ENCODE results near the gene OXNAD1. TPM values are rescaled to one million over a fixed set of nuclear protein-coding genes. Genes with fewer than 3 reads are reported as not detected.

OXNAD1 gene
- polyA plus RNA-seq, 1 of the 3 experiments (the other 2 are of a cell fraction), result 6.9 TPM

- no peak overlapping the region for H3K9ac ChIP-seq
- no peak for DNase-seq
- H3K4me1 ChIP-seq (ENCODE audit: control insufficient read depth in 1 of 2, insufficient read depth in 2 of 2, low read depth in 1 of 2, low read length in 1 of 2), result peaks cover 3 to 6% of the 10 kb centered on the region in 2 experiments; a peak in 2 of 4 replicates
- H4K20me1 ChIP-seq (ENCODE audit: insufficient read depth), result no peaks in the 10 kb centered on the region
- H3K9me2 ChIP-seq, result no peaks in the 10 kb centered on the region
- ChIA-PET CTCF (interaction anchor here (0.8 kb wide), 1 partner anchor 188 kb away, joined by 3 read pairs; no protein-coding TSS in a partner anchor), POLR2A (no interaction called here)
- WGBS (ENCODE audit: low lambda C conversion rate), result 81% methylated on average over 3 of the region's 3 CpGs
- H3K27ac ChIP-seq (ENCODE audit: low read depth in 2 of 2, low read length in 1 of 2), result no peak overlapping the region
- no peaks in the 10 kb centered on the region for H3K36me3 ChIP-seq (replicated peaks in 1 of 2; ENCODE audit: control insufficient read depth in 1 of 2, insufficient read depth in 2 of 2, low read length in 1 of 2)
- H3K27me3 ChIP-seq (ENCODE audit: insufficient read depth), result no peaks in the 10 kb centered on the region
- no peak for TF ChIP-seq YY1 (IDR thresholded peaks at IDR 0.05; ENCODE audit: low read depth)
- no peak for TF ChIP-seq TCF12 (IDR thresholded peaks at IDR 0.05)
- TF ChIP-seq ZBTB33 (IDR thresholded peaks at IDR 0.05; ENCODE audit: borderline replicate concordance, low read depth), result no peak
- no peak for TF ChIP-seq MEF2A (IDR thresholded peaks at IDR 0.05; ENCODE audit: borderline replicate concordance, low read depth)
- no peak for TF ChIP-seq MXI1 (IDR thresholded peaks at IDR 0.05; ENCODE audit: low read depth, low read length)
- TF ChIP-seq SMC3 (IDR thresholded peaks at IDR 0.05; ENCODE audit: low read depth, low read length), result no peak
- TF ChIP-seq RXRA (IDR thresholded peaks at IDR 0.05; ENCODE audit: borderline replicate concordance, low read depth), result no peak
- TF ChIP-seq JUND (IDR thresholded peaks at IDR 0.05), result no peak
- no peak for TF ChIP-seq NFIC (IDR thresholded peaks at IDR 0.05; ENCODE audit: borderline replicate concordance)
- TF ChIP-seq MAX (IDR thresholded peaks at IDR 0.05; ENCODE audit: low read depth), result no peak
- no peak for TF ChIP-seq EZH2phosphoT487 (IDR thresholded peaks at IDR 0.05; ENCODE audit: borderline replicate concordance, low read depth)
- H3F3A ChIP-seq (replicated peaks; ENCODE audit: insufficient read depth), result no peaks in the 10 kb centered on the region
- no peaks in the 10 kb centered on the region for H3K79me2 ChIP-seq (ENCODE audit: insufficient read depth)
- no peaks in the 10 kb centered on the region for H3K9me3 ChIP-seq
- no peak overlapping the region for H3K4me3 ChIP-seq (ENCODE audit: low read depth in 2 of 2, low read length in 1 of 2)
- no peak overlapping the region for H3K4me2 ChIP-seq
- H2AFZ ChIP-seq (ENCODE audit: low read depth), result no peak overlapping the region
Observed at GRCh38 chr3:16236856-16237393, 28.1 kb upstream of the OXNAD1 start.

DNA sequence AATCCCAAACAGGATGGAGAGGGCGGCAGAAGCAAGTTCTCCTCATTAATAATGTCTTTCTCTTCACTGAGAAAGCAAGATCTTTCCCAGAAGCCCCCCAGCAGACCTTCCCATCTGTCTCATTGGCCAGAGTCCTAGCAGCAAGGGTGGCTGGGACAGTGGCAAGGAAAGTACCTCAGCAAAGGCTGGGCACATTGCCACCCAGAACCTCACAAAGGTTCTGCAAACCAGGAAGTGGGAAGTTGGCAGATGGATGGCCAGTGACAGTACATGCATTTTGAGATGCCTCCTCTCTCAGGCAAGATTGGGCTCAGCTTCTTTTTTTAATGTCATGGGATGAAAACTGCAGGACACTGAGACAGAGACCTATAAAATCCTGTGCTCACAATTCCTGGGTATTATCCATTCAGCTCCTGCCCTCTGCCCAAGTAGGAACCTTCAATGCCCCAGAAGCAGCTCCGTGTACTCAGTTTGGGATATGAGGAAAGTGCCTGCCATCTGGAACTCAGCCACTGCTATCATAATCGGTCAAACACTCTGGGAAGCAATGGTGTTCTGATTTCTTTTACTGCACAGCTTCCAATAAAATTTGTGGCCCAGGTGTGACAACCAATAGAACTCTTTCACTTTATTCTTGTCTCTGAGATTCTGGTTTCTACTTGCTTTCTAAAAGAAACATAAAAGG lies 25.8 kb upstream of the OXNAD1 start:
- 65% methylated on average over 3 of the region's 3 CpGs for WGBS (ENCODE audit: low lambda C conversion rate)
- TF ChIP-seq FOXM1 (IDR thresholded peaks at IDR 0.05; ENCODE audit: low read depth), result no peak
- no peak for TF ChIP-seq SIN3A (IDR thresholded peaks at IDR 0.05; ENCODE audit: borderline replicate concordance, low read depth, low read length)
- TF ChIP-seq, protein P1, sequence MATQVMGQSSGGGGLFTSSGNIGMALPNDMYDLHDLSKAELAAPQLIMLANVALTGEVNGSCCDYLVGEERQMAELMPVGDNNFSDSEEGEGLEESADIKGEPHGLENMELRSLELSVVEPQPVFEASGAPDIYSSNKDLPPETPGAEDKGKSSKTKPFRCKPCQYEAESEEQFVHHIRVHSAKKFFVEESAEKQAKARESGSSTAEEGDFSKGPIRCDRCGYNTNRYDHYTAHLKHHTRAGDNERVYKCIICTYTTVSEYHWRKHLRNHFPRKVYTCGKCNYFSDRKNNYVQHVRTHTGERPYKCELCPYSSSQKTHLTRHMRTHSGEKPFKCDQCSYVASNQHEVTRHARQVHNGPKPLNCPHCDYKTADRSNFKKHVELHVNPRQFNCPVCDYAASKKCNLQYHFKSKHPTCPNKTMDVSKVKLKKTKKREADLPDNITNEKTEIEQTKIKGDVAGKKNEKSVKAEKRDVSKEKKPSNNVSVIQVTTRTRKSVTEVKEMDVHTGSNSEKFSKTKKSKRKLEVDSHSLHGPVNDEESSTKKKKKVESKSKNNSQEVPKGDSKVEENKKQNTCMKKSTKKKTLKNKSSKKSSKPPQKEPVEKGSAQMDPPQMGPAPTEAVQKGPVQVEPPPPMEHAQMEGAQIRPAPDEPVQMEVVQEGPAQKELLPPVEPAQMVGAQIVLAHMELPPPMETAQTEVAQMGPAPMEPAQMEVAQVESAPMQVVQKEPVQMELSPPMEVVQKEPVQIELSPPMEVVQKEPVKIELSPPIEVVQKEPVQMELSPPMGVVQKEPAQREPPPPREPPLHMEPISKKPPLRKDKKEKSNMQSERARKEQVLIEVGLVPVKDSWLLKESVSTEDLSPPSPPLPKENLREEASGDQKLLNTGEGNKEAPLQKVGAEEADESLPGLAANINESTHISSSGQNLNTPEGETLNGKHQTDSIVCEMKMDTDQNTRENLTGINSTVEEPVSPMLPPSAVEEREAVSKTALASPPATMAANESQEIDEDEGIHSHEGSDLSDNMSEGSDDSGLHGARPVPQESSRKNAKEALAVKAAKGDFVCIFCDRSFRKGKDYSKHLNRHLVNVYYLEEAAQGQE (IDR thresholded peaks at IDR 0.05; ENCODE audit: low read depth, low read length), result no peak
- no peak for TF ChIP-seq TEAD4 (IDR thresholded peaks at IDR 0.05; ENCODE audit: borderline replicate concordance, insufficient read depth)
- no peak for TF ChIP-seq RCOR1 (IDR thresholded peaks at IDR 0.05; ENCODE audit: low read length)
- TF ChIP-seq, protein P2, sequence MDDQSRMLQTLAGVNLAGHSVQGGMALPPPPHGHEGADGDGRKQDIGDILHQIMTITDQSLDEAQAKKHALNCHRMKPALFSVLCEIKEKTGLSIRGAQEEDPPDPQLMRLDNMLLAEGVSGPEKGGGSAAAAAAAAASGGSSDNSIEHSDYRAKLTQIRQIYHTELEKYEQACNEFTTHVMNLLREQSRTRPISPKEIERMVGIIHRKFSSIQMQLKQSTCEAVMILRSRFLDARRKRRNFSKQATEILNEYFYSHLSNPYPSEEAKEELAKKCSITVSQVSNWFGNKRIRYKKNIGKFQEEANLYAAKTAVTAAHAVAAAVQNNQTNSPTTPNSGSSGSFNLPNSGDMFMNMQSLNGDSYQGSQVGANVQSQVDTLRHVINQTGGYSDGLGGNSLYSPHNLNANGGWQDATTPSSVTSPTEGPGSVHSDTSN (IDR thresholded peaks at IDR 0.05), result no peak
- no peak for TF ChIP-seq RAD21 (IDR thresholded peaks at IDR 0.05; ENCODE audit: low read length)
- no peak for TF ChIP-seq EP300 (IDR thresholded peaks at IDR 0.05; ENCODE audit: borderline replicate concordance in 1 of 2, low read depth in 1 of 2, low read length in 1 of 2)
- TF ChIP-seq TAF1 (IDR thresholded peaks at IDR 0.05; ENCODE audit: borderline replicate concordance, low read depth, low read length), result no peak
- no peak for TF ChIP-seq GABPA (IDR thresholded peaks at IDR 0.05; ENCODE audit: low read depth)
- no peak for TF ChIP-seq ELF1 (IDR thresholded peaks at IDR 0.05)

More for the DNA sequence above, 25.8 kb upstream of the OXNAD1 start:
- no peak overlapping the region for H3K9ac ChIP-seq
- H3K4me3 ChIP-seq (ENCODE audit: low read depth in 2 of 2, low read length in 1 of 2), result no peak overlapping the region
- H3K36me3 ChIP-seq (replicated peaks in 1 of 2; ENCODE audit: control insufficient read depth in 1 of 2, insufficient read depth in 2 of 2, low read length in 1 of 2), result no peaks in the 10 kb centered on the region
- no peaks in the 10 kb centered on the region for H3K9me2 ChIP-seq
- H3K27me3 ChIP-seq (ENCODE audit: insufficient read depth), result no peaks in the 10 kb centered on the region
- DNase-seq, result no peak
- peak overlapping the region; percentile 47 to 51; a peak in 3 of 4 replicates for H3K27ac ChIP-seq (ENCODE audit: low read depth in 2 of 2, low read length in 1 of 2)
- peak overlapping the region; percentile 16; the same call in 1 of the 2 replicates for H3K4me2 ChIP-seq
- POLR2A ChIA-PET, result no interaction called here
- H4K20me1 ChIP-seq (ENCODE audit: insufficient read depth), result no peaks in the 10 kb centered on the region
- no peaks in the 10 kb centered on the region for H3F3A ChIP-seq (replicated peaks; ENCODE audit: insufficient read depth)
- no peaks in the 10 kb centered on the region for H3K79me2 ChIP-seq (ENCODE audit: insufficient read depth)
- H3K4me1 ChIP-seq (ENCODE audit: control insufficient read depth in 1 of 2, insufficient read depth in 2 of 2, low read depth in 1 of 2, low read length in 1 of 2), result peaks cover 6 to 8% of the 10 kb centered on the region in 2 experiments; a peak in 2 of 4 replicates
- CTCF ChIA-PET, result interaction anchor here (0.9 kb wide), 1 partner anchor 311 kb away, joined by 3 read pairs; no protein-coding TSS in a partner anchor
- H3K9me3 ChIP-seq, result no peaks in the 10 kb centered on the region
- H2AFZ ChIP-seq (ENCODE audit: low read depth), result peak overlapping the region; percentile 42
